ENCODE measurements around the gene FCGR1A.
"Not testable (repeated sequence)": the region's sequence is repeated elsewhere in the genome, so short reads cannot be mapped to it uniquely, and the experiment has no call there.

Gene FCGR1A

DNA sequence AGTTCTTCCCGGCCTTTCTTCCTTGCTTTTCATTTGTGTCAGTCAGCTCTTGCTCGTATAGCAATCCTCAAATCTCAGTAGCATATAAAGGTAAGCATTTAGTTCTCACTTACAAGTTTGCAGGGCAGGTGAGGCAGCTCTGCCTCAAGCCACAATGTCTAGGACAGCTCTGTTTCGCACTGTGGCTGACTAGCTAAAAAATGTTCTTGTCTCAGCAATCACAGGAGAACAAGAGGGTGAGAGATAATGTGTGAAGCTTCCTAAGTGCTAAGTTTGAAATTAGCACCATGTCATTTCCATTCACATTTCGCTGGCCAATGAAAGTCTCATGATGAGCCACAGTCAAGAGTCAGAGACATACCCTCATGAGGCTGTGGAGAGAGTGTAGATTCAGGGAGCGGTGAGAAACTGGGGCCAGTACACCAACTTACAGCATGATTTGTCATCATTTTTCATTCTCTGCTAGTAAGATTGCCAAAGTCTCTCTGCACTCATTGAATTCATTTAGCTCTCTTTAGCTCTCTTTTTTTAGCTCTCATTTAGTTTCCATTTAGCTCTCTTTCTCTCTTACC is 995 bp upstream of the FCGR1A start:
- not testable (repeated sequence) for H3K27me3 ChIP-seq (ENCODE audit: control insufficient read depth, insufficient read depth, low read length); H3K4me1 ChIP-seq (ENCODE audit: control insufficient read depth, insufficient read depth, low read length); H3K36me3 ChIP-seq (ENCODE audit: control insufficient read depth, insufficient read depth, low read length); H3K9me3 ChIP-seq (ENCODE audit: control insufficient read depth, insufficient read depth, low read length); H3K27ac ChIP-seq (ENCODE audit: low read depth, low read length); H3K4me3 ChIP-seq (ENCODE audit: low read depth, low read length); H3K9ac ChIP-seq (ENCODE audit: low read depth, low read length)

GRCh38 chr1:149783289-149783688 is 795 bp downstream of the FCGR1A start:
- H3K9me3 ChIP-seq (ENCODE audit: control insufficient read depth, insufficient read depth, low read length); H3K4me1 ChIP-seq (ENCODE audit: control insufficient read depth, insufficient read depth, low read length); H3K27ac ChIP-seq (ENCODE audit: low read depth, low read length); H3K36me3 ChIP-seq (ENCODE audit: control insufficient read depth, insufficient read depth, low read length); H3K27me3 ChIP-seq (ENCODE audit: control insufficient read depth, insufficient read depth, low read length); H3K4me3 ChIP-seq (ENCODE audit: low read depth, low read length); H3K9ac ChIP-seq (ENCODE audit: low read depth, low read length): not testable (repeated sequence)

- H3K4me3 ChIP-seq (ENCODE audit: low read depth, low read length); H3K9ac ChIP-seq (ENCODE audit: low read depth, low read length); H3K27me3 ChIP-seq (ENCODE audit: control insufficient read depth, insufficient read depth, low read length); H3K27ac ChIP-seq (ENCODE audit: low read depth, low read length); H3K4me1 ChIP-seq (ENCODE audit: control insufficient read depth, insufficient read depth, low read length); H3K36me3 ChIP-seq (ENCODE audit: control insufficient read depth, insufficient read depth, low read length); H3K9me3 ChIP-seq (ENCODE audit: control insufficient read depth, insufficient read depth, low read length): not testable (repeated sequence)
Observed at GRCh38 chr1:149783868-149784267, 1.4 kb downstream of the FCGR1A start.

- H3K9me3 ChIP-seq (ENCODE audit: control insufficient read depth, insufficient read depth, low read length); H3K36me3 ChIP-seq (ENCODE audit: control insufficient read depth, insufficient read depth, low read length); H3K9ac ChIP-seq (ENCODE audit: low read depth, low read length); H3K4me3 ChIP-seq (ENCODE audit: low read depth, low read length); H3K4me1 ChIP-seq (ENCODE audit: control insufficient read depth, insufficient read depth, low read length); H3K27me3 ChIP-seq (ENCODE audit: control insufficient read depth, insufficient read depth, low read length); H3K27ac ChIP-seq (ENCODE audit: low read depth, low read length): not testable (repeated sequence)
Observed at GRCh38 chr1:149787688-149788451, 5.4 kb downstream of the FCGR1A start.

DNA sequence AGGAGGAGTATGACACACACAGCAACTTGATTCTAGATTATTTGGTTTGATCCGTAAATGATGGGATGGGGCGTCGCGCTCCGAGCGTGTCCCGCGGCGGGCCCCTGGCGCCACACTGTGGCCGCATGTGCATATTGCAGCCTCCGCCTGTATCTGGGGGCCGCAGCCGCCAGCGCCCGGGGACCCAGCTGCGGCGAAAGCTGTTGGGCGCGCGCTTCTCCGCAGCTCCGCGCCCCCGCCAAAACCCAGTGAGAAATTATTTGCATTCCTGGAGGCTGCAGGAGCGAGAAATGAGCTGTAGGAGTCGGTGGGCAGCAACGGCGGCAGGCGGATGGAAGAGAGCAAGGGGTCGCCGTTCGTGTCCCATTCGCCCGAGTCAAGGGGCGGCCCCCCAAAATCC is 10.0 kb downstream of the FCGR1A start:
- H3K27me3 ChIP-seq (ENCODE audit: control insufficient read depth, insufficient read depth, low read length); H3K9ac ChIP-seq (ENCODE audit: low read depth, low read length); H3K36me3 ChIP-seq (ENCODE audit: control insufficient read depth, insufficient read depth, low read length); H3K9me3 ChIP-seq (ENCODE audit: control insufficient read depth, insufficient read depth, low read length); H3K4me1 ChIP-seq (ENCODE audit: control insufficient read depth, insufficient read depth, low read length): not testable (repeated sequence)
- H3K27ac ChIP-seq (ENCODE audit: low read depth, low read length), result peak overlapping the region; percentile 28
- H3K4me3 ChIP-seq (ENCODE audit: low read depth, low read length), result peak overlapping the region; percentile 64

- not testable (repeated sequence) for H3K27me3 ChIP-seq (ENCODE audit: control insufficient read depth, insufficient read depth, low read length); H3K4me1 ChIP-seq (ENCODE audit: control insufficient read depth, insufficient read depth, low read length); H3K36me3 ChIP-seq (ENCODE audit: control insufficient read depth, insufficient read depth, low read length); H3K9me3 ChIP-seq (ENCODE audit: control insufficient read depth, insufficient read depth, low read length); H3K9ac ChIP-seq (ENCODE audit: low read depth, low read length)
- peak overlapping the region; percentile 64 for H3K4me3 ChIP-seq (ENCODE audit: low read depth, low read length)
- H3K27ac ChIP-seq (ENCODE audit: low read depth, low read length), result peak overlapping the region; percentile 28
Observed at GRCh38 chr1:149792912-149793515, 10.5 kb downstream of the FCGR1A start.

DNA sequence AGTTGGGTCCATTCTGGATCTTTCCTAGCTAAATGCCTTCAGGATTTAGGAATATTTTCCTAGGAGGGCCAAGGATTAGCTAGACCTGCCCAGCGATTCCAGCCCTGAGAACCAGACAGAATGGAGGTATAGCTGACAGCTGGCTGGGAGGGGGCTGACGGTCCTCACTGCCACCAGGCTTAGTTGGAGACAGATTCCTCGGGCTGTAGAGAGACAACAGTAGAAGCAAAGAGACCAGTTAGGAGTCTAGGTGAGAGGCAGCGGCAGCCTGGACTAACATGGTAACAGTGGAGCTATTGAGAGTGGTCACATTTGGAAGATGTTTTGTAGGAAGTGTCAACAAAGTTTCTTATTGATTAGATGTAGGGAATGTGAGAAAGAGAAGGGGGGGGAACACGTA is 11.4 kb downstream of the FCGR1A start:
- H3K9ac ChIP-seq (ENCODE audit: low read depth, low read length); H3K4me3 ChIP-seq (ENCODE audit: low read depth, low read length); H3K36me3 ChIP-seq (ENCODE audit: control insufficient read depth, insufficient read depth, low read length); H3K27me3 ChIP-seq (ENCODE audit: control insufficient read depth, insufficient read depth, low read length); H3K4me1 ChIP-seq (ENCODE audit: control insufficient read depth, insufficient read depth, low read length); H3K27ac ChIP-seq (ENCODE audit: low read depth, low read length); H3K9me3 ChIP-seq (ENCODE audit: control insufficient read depth, insufficient read depth, low read length): not testable (repeated sequence)

GRCh38 chr1:149801628-149802027 is 19.1 kb downstream of the FCGR1A start:
- not testable (repeated sequence) for H3K9me3 ChIP-seq (ENCODE audit: control insufficient read depth, insufficient read depth, low read length); H3K36me3 ChIP-seq (ENCODE audit: control insufficient read depth, insufficient read depth, low read length); H3K27ac ChIP-seq (ENCODE audit: low read depth, low read length); H3K9ac ChIP-seq (ENCODE audit: low read depth, low read length); H3K27me3 ChIP-seq (ENCODE audit: control insufficient read depth, insufficient read depth, low read length); H3K4me3 ChIP-seq (ENCODE audit: low read depth, low read length); H3K4me1 ChIP-seq (ENCODE audit: control insufficient read depth, insufficient read depth, low read length)

DNA sequence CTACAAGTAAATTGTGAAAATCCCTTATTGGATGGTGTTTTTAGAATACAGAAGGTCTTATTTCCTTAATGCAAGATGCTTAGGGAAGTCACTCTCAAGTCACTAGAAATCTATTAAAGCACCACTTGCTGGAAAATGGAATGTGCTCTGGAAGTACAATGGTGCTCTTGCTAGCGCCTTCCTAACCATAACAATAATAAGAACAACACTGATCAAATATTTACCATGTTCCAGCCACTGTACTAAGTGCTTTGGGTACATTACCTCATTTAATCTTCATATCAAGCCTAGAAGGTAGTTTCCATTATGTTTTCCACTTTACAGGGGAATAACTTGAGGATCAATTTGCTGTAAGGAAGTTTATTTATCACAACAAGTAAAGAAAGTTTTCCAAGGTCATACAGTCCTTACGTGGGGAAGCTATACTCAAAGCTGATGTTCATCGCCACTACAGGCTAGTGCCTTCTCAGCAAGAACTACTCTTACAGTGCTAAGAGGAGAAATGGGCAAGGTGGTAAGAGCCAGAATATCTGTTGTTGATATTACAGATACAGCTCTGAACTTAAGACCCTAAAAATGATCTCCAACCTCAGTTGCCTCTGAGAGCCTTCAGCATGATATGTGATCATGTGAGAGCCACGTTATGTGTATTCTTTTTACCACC is 22.1 kb downstream of the FCGR1A start:
- not testable (repeated sequence) for H3K9ac ChIP-seq (ENCODE audit: low read depth, low read length); H3K4me3 ChIP-seq (ENCODE audit: low read depth, low read length); H3K36me3 ChIP-seq (ENCODE audit: control insufficient read depth, insufficient read depth, low read length); H3K4me1 ChIP-seq (ENCODE audit: control insufficient read depth, insufficient read depth, low read length); H3K27ac ChIP-seq (ENCODE audit: low read depth, low read length); H3K27me3 ChIP-seq (ENCODE audit: control insufficient read depth, insufficient read depth, low read length); H3K9me3 ChIP-seq (ENCODE audit: control insufficient read depth, insufficient read depth, low read length)

DNA sequence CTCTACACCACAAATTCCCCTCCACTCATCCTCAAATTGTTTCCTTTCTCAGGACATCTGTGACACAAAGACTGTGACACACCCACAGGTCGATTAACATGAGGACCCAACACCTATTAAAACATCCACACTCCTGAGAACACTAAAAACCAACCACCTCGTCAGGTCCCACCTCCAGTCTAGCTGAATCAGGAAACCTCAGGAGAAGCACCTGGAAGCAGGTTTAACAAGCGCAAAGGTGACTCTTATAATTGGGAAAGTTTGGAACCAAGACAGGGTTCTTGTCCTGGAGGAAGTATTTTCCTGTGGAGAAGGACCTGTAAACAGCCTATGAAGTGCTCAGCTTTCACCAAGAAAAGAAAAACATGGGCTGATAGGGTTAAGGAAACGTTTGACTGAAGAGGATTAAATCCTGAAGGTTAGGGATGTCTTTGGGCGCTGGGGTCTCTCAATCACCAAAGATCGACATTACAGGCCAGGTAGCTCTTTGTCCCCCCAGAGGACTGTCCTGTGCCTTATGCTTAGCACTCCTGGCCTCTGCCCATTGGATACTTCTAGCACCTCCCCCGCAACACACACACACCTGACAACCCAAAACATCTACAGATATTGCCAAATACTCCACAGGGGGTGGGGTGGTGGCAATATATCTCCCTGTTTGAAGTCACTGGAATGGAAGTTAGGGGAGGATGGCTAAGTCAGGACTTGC is 28.4 kb downstream of the FCGR1A start:
- H3K9me3 ChIP-seq (ENCODE audit: control insufficient read depth, insufficient read depth, low read length); H3K4me1 ChIP-seq (ENCODE audit: control insufficient read depth, insufficient read depth, low read length); H3K27me3 ChIP-seq (ENCODE audit: control insufficient read depth, insufficient read depth, low read length); H3K9ac ChIP-seq (ENCODE audit: low read depth, low read length); H3K36me3 ChIP-seq (ENCODE audit: control insufficient read depth, insufficient read depth, low read length): not testable (repeated sequence)
- Histone ChIP-seq H3K4me3 (ENCODE audit: low read depth, low read length) (peak overlapping the region; percentile 68), H3K27ac (ENCODE audit: low read depth, low read length) (peak overlapping the region; percentile 72)

DNA sequence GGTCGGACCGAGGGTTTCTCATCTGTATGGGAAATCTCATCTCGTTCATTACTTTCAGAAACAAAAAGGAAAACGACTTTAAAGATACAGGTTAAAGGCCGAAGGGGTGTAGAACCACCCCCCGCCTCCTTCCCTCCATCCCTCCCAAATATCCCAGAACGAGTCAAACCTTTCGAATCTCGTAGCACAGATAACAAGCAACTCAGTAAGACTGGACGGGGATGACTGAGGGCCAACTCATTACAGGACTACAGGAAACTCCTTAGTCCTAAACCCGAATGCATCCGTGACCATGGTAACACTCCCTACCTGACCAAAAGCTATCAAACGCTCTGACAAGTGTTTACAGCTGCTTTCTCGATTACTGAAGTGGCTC is 29.0 kb downstream of the FCGR1A start:
- not testable (repeated sequence) for H3K36me3 ChIP-seq (ENCODE audit: control insufficient read depth, insufficient read depth, low read length); H3K9me3 ChIP-seq (ENCODE audit: control insufficient read depth, insufficient read depth, low read length); H3K27me3 ChIP-seq (ENCODE audit: control insufficient read depth, insufficient read depth, low read length); H3K4me1 ChIP-seq (ENCODE audit: control insufficient read depth, insufficient read depth, low read length)
- H3K9ac ChIP-seq (ENCODE audit: low read depth, low read length), result peak overlapping the region; percentile 61; the same call in 1 of the 2 replicates
- H3K4me3 ChIP-seq (ENCODE audit: low read depth, low read length), result peak overlapping the region; percentile 68
- H3K27ac ChIP-seq (ENCODE audit: low read depth, low read length), result peak overlapping the region; percentile 72
